ENCODE measurements around the gene IL1RAPL1. TPM values are rescaled to one million over a fixed set of nuclear protein-coding genes. Genes with fewer than 3 reads are reported as not detected.

IL1RAPL1 gene
- total RNA-seq, 2 experiments from 2014 or later: not detected

DNA sequence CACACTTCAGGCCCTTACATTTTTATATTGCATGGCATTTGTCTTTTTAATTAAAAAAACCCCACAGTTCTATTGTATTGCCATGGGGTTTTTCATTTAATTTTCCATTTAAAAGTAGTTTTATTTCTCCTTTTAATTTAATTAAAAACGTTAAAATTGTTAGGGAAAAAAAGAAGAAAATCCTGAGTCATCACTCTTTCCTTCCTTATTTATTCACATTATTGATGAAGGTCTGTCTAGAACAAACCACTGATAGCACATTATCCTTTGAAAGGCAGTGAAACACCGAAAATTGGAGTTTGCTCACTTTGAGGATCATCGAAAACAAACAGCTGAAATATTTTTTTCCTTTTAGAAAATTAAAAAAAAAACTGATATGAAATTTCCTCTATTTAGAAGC is 868.5 kb downstream of the IL1RAPL1 start:
- H3K36me3 Mint-ChIP-seq: no peaks in the 10 kb centered on the region
- no peak overlapping the region for H3K4me3 Mint-ChIP-seq
- H3K9me3 Mint-ChIP-seq: peaks cover 8% of the 10 kb centered on the region
- POLR2A ChIA-PET: no interaction called here
- no peak for DNase-seq
- no peak overlapping the region for H3K27ac Mint-ChIP-seq
- intact Hi-C loops (cut with micrococcal nuclease): no loop called here
- H3K27me3 Mint-ChIP-seq: no peaks in the 10 kb centered on the region
- no peaks in the 10 kb centered on the region for H3K4me1 Mint-ChIP-seq (ENCODE audit: low read depth)
- CTCF ChIA-PET: no interaction called here

DNA sequence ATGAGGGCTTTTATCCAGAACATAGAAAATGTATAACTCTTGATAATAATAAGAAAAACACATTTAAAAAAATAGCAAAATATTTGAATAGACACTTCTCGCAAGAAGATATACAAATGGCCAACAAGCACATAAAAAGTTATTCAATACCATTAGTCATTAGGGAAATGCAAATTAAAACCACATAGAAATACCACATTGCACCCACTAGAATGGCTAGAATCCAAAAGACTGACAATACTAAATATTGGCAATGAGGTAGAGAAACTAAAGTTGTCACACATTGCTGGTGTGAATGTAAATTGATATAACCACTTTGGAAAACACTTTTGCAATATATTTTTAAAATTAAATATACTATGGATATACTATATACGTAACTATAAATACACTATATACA is 873.8 kb downstream of the IL1RAPL1 start:
- no peak for DNase-seq
- Mint-ChIP-seq H3K4me1 (ENCODE audit: low read depth) (no peaks in the 10 kb centered on the region), H3K4me3 (no peak overlapping the region), H3K9me3 (peaks cover 8% of the 10 kb centered on the region), H3K36me3 (no peaks in the 10 kb centered on the region), H3K27ac (no peak overlapping the region), H3K27me3 (no peaks in the 10 kb centered on the region)
- ChIA-PET CTCF (no interaction called here), POLR2A (no interaction called here)
- intact Hi-C loops (cut with micrococcal nuclease): no loop called here

DNA sequence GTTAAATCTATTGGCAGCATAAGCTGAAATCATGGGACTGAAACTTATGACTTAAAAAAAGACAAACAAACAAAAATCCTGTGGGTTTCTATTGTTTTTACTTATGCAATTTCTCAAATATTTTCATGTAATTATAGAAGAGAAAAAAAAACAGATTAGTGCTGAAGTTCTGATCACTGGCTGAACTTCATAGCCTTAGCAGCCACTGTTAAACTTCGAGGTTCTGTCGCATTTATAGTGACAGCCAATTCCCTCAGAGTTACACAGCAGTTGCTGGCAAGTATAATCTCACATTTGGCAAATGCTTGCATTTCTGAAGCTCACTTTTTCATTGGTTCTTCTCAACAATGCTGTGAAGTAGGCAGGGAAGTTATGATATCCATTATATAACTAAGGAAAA is 879.2 kb downstream of the IL1RAPL1 start:
- no peaks in the 10 kb centered on the region for H3K4me1 Mint-ChIP-seq (ENCODE audit: low read depth)
- H3K27ac Mint-ChIP-seq: no peak overlapping the region
- ChIA-PET POLR2A (no interaction called here), CTCF (no interaction called here)
- no peaks in the 10 kb centered on the region for H3K9me3 Mint-ChIP-seq
- intact Hi-C loops (cut with micrococcal nuclease): no loop called here
- H3K4me3 Mint-ChIP-seq: no peak overlapping the region
- no peaks in the 10 kb centered on the region for H3K36me3 Mint-ChIP-seq
- H3K27me3 Mint-ChIP-seq: no peaks in the 10 kb centered on the region
- DNase-seq: no peak

DNA sequence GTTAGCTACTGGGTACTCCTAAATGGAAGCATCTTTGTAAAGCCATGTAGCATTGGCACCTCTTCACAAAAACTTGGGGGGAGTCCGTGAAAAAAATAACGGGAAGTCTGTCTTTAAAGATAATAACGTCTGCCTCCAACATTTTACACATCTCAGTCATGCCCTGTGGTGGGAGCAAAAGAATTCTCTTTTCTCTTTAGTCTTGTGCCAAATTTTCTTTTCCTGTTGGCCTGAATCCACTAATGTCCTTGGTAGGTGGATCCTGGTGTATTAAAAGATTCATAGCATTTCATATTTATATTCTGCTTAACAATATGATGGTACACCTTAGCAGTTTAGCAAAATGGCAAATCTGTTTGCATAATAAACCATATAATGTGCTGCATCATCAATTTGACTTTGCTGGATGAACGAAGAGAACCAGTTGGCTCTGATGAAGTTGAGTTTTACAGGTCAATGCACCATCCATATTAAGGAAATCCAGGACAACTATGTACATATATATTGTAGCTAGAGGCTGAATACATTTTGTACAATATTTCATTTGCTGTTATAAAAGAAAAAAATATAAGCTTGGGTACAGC is 881.8 kb downstream of the IL1RAPL1 start:
- POLR2A ChIA-PET: no interaction called here
- H3K36me3 Mint-ChIP-seq: no peaks in the 10 kb centered on the region
- intact Hi-C loops (cut with micrococcal nuclease): no loop called here
- H3K9me3 Mint-ChIP-seq: no peaks in the 10 kb centered on the region
- no peak overlapping the region for H3K4me3 Mint-ChIP-seq
- no peaks in the 10 kb centered on the region for H3K27me3 Mint-ChIP-seq
- no peak overlapping the region for H3K27ac Mint-ChIP-seq
- DNase-seq: no peak
- CTCF ChIA-PET: no interaction called here
- no peaks in the 10 kb centered on the region for H3K4me1 Mint-ChIP-seq (ENCODE audit: low read depth)

DNA sequence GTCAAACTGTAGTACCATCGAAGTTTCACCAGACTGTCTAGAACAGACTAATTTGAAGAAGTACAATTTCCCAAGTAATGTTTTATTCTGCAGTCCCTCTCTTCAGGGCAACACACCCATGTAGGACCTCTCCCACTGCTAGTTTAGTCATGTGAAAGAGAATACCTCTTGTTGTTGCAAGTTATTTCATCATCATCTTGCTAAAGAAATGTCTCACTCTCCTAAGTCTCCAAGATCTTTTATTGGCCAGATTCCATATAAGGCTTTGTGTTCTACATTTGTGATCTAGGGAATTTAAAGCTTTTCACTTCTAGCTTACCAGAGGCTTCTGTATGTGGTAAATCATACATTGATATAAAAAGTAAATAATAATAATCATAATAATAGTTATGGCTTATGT is 882.8 kb downstream of the IL1RAPL1 start:
- H3K9me3 Mint-ChIP-seq: no peaks in the 10 kb centered on the region
- no peaks in the 10 kb centered on the region for H3K36me3 Mint-ChIP-seq
- H3K27ac Mint-ChIP-seq: no peak overlapping the region
- CTCF ChIA-PET: no interaction called here
- intact Hi-C loops (cut with micrococcal nuclease): no loop called here
- no peak for DNase-seq
- no peaks in the 10 kb centered on the region for H3K4me1 Mint-ChIP-seq (ENCODE audit: low read depth)
- no peaks in the 10 kb centered on the region for H3K27me3 Mint-ChIP-seq
- H3K4me3 Mint-ChIP-seq: no peak overlapping the region
- POLR2A ChIA-PET: no interaction called here

DNA sequence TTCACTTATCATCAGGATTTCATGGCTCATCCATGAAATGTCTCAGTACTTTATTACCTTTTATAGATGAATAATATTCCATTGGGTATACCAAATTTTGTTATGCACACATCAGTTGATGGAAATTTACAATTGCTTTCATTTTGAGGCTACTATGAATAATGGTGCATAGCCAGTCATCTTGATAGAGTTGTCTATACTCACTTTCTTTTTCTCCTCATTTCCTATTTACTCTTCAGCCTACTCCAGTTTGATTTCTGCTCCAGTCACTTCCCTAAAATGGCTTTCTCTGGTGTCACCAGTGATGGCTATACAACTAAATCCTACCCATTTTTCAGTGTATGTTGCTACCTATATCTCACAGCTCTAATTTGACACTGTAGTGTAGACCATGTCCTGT is 884.6 kb downstream of the IL1RAPL1 start:
- H3K36me3 Mint-ChIP-seq: no peaks in the 10 kb centered on the region
- intact Hi-C loops (cut with micrococcal nuclease): no loop called here
- H3K4me1 Mint-ChIP-seq (ENCODE audit: low read depth): no peaks in the 10 kb centered on the region
- no peaks in the 10 kb centered on the region for H3K9me3 Mint-ChIP-seq
- CTCF ChIA-PET: no interaction called here
- H3K4me3 Mint-ChIP-seq: no peak overlapping the region
- DNase-seq: no peak
- no peaks in the 10 kb centered on the region for H3K27me3 Mint-ChIP-seq
- POLR2A ChIA-PET: no interaction called here
- no peak overlapping the region for H3K27ac Mint-ChIP-seq

DNA sequence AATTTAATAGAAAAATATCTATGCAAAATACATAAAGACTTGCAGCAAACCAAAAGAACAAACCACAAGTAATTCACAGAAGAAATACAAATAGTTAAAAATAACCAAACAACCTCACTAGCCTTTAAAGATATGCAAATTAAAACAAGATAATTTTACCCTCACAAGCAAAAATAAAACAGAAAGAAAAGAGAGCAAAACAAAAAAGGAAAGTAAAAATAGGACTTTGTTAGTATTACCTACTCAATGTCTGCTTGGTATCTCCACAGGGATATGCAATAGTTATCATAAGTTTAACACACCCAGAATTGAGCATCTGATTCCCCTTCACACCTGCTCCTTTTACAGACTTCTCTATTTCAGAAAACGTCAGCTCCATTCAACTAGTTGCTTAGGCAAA is 890.6 kb downstream of the IL1RAPL1 start:
- Mint-ChIP-seq H3K27me3 (no peaks in the 10 kb centered on the region), H3K4me3 (no peak overlapping the region), H3K9me3 (peaks cover 2% of the 10 kb centered on the region), H3K27ac (no peak overlapping the region), H3K4me1 (ENCODE audit: low read depth) (no peaks in the 10 kb centered on the region), H3K36me3 (no peaks in the 10 kb centered on the region)
- DNase-seq: no peak
- intact Hi-C loops (cut with micrococcal nuclease): no loop called here
- CTCF ChIA-PET: no interaction called here
- POLR2A ChIA-PET: no interaction called here

DNA sequence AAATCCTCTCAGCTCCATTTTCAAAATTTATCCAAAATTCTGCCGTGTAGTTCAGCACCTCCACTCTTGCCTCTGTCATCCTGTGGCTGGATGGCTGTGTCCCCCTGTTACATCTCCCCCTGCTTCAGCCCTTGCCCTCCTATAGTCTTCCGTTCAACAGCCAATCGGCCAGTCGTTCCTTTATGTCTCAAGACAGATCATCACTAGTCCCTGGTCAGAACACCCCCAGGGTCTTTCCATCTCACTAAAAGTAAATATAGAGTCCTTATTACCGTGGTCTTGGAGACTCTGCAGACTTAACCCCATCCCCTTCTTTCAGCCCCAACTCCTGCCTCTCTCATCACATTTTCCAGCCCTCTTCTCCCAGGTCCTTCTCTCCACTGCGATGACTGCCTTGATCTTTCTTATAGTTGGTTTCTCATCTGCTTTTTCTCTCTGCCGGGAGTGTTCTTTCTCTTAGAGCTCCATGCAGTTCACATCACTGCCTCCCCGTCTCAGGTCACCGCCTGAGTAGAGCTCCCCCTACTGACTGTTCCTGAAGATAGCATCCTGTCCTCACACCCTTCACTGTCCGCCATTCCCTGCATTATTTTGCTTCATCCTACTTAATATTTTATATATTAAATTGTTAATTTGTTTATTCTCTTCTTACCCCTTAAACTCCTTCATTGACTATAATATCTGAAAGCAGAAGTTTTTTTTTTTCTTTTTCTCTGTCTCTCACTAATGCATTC is 891.3 kb downstream of the IL1RAPL1 start:
- no peak overlapping the region for H3K4me3 Mint-ChIP-seq
- no peak overlapping the region for H3K27ac Mint-ChIP-seq
- no peaks in the 10 kb centered on the region for H3K27me3 Mint-ChIP-seq
- no peaks in the 10 kb centered on the region for H3K36me3 Mint-ChIP-seq
- ChIA-PET CTCF (no interaction called here), POLR2A (no interaction called here)
- DNase-seq: no peak
- peaks cover 2% of the 10 kb centered on the region for H3K9me3 Mint-ChIP-seq
- H3K4me1 Mint-ChIP-seq (ENCODE audit: low read depth): no peaks in the 10 kb centered on the region
- intact Hi-C loops (cut with micrococcal nuclease): no loop called here

DNA sequence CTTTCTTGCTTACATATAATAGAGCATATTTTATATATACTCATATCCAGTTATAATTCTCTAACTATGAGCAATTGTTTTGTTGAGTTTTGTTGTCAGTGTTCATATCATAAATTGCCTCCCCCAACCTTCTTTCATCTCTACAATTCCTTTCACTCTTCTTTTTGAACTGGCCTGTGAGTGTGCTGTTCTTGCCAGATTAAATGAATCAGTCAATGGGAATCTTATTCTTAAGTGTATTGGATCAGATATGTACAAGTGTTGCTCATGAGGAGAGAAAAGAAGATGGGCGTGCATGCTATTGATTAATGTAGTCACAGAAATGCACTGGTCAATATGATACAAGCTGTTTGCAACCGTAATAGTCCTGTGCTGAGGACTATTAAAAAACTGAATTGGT is 900.0 kb downstream of the IL1RAPL1 start:
- no peak for DNase-seq
- H3K27ac Mint-ChIP-seq: no peak overlapping the region
- intact Hi-C loops (cut with micrococcal nuclease): no loop called here
- ChIA-PET POLR2A (no interaction called here), CTCF (no interaction called here)
- no peaks in the 10 kb centered on the region for H3K27me3 Mint-ChIP-seq
- H3K9me3 Mint-ChIP-seq: no peaks in the 10 kb centered on the region
- no peaks in the 10 kb centered on the region for H3K4me1 Mint-ChIP-seq (ENCODE audit: low read depth)
- no peaks in the 10 kb centered on the region for H3K36me3 Mint-ChIP-seq
- H3K4me3 Mint-ChIP-seq: no peak overlapping the region

DNA sequence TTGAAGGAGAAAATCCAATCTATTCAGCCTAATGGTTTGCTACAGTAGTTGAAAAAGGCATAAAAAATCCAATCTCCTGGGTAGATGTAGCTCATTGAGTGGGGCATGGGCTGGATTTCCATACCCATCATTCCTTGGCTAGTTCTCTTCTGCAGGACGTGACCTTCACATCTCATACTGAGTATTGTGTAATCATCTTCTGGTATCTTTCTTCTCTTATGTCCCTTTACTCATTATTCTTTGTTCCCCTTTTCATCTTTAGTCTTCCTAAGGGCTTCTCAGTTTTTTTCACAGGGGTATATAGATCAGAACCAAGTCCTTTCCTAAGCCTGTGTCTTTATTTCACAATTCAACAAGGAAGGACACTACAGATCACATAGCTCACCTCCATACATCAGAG is 900.5 kb downstream of the IL1RAPL1 start:
- Mint-ChIP-seq H3K4me3 (no peak overlapping the region), H3K36me3 (no peaks in the 10 kb centered on the region), H3K4me1 (ENCODE audit: low read depth) (no peaks in the 10 kb centered on the region), H3K27me3 (no peaks in the 10 kb centered on the region), H3K9me3 (no peaks in the 10 kb centered on the region), H3K27ac (no peak overlapping the region)
- CTCF ChIA-PET: no interaction called here
- no peak for DNase-seq
- POLR2A ChIA-PET: no interaction called here
- intact Hi-C loops (cut with micrococcal nuclease): no loop called here

DNA sequence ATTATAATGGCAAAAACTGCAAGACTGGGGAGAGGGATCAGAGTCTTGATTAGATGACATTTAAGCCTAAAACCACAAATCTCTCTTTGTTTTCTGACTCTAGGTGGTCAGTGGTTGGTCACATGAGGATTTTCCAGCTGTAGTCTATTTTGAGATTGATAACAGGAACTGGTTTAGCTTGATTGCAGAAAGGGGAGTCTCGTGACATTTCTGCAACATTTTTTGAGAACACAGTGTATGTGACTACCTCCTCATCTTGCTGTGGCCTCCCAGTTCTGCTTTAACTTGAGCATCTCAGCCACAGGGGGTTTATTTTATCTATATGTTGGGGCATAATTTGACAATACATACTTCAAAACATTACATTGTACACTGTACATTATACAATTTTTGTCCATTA is 901.7 kb downstream of the IL1RAPL1 start:
- H3K9me3 Mint-ChIP-seq: no peaks in the 10 kb centered on the region
- H3K4me1 Mint-ChIP-seq (ENCODE audit: low read depth): no peaks in the 10 kb centered on the region
- DNase-seq: no peak
- H3K27ac Mint-ChIP-seq: no peak overlapping the region
- CTCF ChIA-PET: no interaction called here
- H3K27me3 Mint-ChIP-seq: no peaks in the 10 kb centered on the region
- H3K36me3 Mint-ChIP-seq: no peaks in the 10 kb centered on the region
- intact Hi-C loops (cut with micrococcal nuclease): no loop called here
- POLR2A ChIA-PET: no interaction called here
- H3K4me3 Mint-ChIP-seq: no peak overlapping the region

DNA sequence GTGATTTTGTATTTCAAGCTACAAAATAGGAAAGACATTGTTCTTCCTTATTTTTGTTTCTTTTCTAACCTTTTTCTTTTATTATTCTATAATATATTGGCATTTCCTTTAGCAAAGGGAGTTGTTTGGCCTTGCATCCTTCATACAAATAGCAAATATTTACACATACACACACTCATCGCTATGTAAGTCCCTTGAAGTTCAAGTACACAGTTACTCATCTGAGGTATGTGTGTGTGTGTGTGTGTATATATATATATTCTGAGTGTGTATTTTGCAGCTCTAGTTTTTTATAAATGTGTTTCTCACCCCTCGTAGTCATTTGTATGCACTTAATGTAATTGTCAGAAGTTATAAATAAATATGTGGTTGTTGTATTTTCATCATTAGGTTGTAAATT is 903.4 kb downstream of the IL1RAPL1 start:
- no peaks in the 10 kb centered on the region for H3K27me3 Mint-ChIP-seq

DNA sequence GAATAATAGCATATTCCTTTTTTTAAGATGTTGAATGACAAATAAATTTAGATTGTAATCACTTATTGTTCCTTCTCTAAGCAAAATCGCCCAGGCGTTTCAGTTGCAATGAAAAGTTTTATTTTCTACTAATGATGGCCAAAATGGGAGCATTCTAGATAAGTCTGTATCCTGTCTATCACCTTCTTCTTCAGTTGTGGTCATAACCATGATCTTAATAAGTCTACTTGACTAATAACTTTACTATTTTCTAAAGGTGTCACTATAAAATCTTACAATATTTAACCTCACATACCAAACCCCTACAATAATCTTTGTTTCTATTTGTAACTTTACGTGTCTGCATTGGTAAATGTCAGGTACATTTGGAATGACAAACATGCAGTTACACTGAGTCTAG is 904.4 kb downstream of the IL1RAPL1 start:
- ChIA-PET CTCF (no interaction called here), POLR2A (no interaction called here)
- no peak for DNase-seq
- Mint-ChIP-seq H3K4me1 (ENCODE audit: low read depth) (no peaks in the 10 kb centered on the region), H3K27ac (no peak overlapping the region), H3K9me3 (no peaks in the 10 kb centered on the region), H3K36me3 (no peaks in the 10 kb centered on the region), H3K27me3 (no peaks in the 10 kb centered on the region), H3K4me3 (no peak overlapping the region)
- intact Hi-C loops (cut with micrococcal nuclease): no loop called here

More for the DNA sequence above, 903.4 kb downstream of the IL1RAPL1 start:
- no peak for DNase-seq
- intact Hi-C loops (cut with micrococcal nuclease): no loop called here
- H3K4me3 Mint-ChIP-seq: no peak overlapping the region
- no peak overlapping the region for H3K27ac Mint-ChIP-seq
- CTCF ChIA-PET: interaction anchor here (0.7 kb wide), 1 partner anchor 1159 kb away, joined by 6 read pairs; no protein-coding TSS in a partner anchor
- no peaks in the 10 kb centered on the region for H3K9me3 Mint-ChIP-seq
- no peaks in the 10 kb centered on the region for H3K36me3 Mint-ChIP-seq
- POLR2A ChIA-PET: no interaction called here
- no peaks in the 10 kb centered on the region for H3K4me1 Mint-ChIP-seq (ENCODE audit: low read depth)

Data from activated CD4-positive, alpha-beta memory T cell treated with anti-CD3 and anti-CD28 coated beads for 36 hours (primary cell).